ENCODE data around the gene ZNF282. TPM values are rescaled to one million over a fixed set of nuclear protein-coding genes. Genes with fewer than 3 reads are reported as not detected.

Gene ZNF282
- total RNA-seq, 1 experiment from 2014 or later: 39.0 TPM

- Histone ChIP-seq H3K56ac (ENCODE audit: insufficient read length, low read depth, low read length) (no peak overlapping the region), H2BK20ac (ENCODE audit: low read depth, low read length, poor library complexity, severe bottlenecking) (no peak overlapping the region), H2AFZ (ENCODE audit: low read length) (no peak overlapping the region), H3K27me3 (ENCODE audit: insufficient read depth, low read length) (no peaks in the 10 kb centered on the region), H3K23ac (ENCODE audit: insufficient read length, low read depth, low read length) (no peak overlapping the region), H2BK120ac (ENCODE audit: low read depth, low read length, poor library complexity, severe bottlenecking) (no peak overlapping the region), H2BK15ac (ENCODE audit: low read depth, low read length) (no peak overlapping the region), H4K91ac (ENCODE audit: insufficient read length, low read depth, low read length) (no peak overlapping the region), H3K4me1 (ENCODE audit: insufficient read depth, low read length) (no peaks in the 10 kb centered on the region), H3K4ac (ENCODE audit: low read depth, low read length) (no peak overlapping the region), H3K79me2 (ENCODE audit: insufficient read depth, low read length) (no peaks in the 10 kb centered on the region), H2AK5ac (ENCODE audit: insufficient read length, low read length) (no peak overlapping the region), H3K9ac (ENCODE audit: extremely low read depth, insufficient read length, low read length) (no peak overlapping the region), H3K9me3 (ENCODE audit: control insufficient read depth, low read depth, low read length) (no peaks in the 10 kb centered on the region), H2BK12ac (ENCODE audit: insufficient read length, low read depth, low read length) (no peak overlapping the region), H2BK5ac (ENCODE audit: insufficient read length, low read length) (no peak overlapping the region), H3K23me2 (ENCODE audit: insufficient read length, low read depth, low read length, poor library complexity, severe bottlenecking) (no peaks in the 10 kb centered on the region), H4K8ac (replicated peaks; ENCODE audit: insufficient read length, low read depth, low read length) (no peak overlapping the region), H3K79me1 (ENCODE audit: insufficient read depth, low read depth, low read length, poor library complexity, severe bottlenecking) (no peaks in the 10 kb centered on the region), H3T11ph (ENCODE audit: low read length) (no peak overlapping the region), H3K4me2 (ENCODE audit: insufficient read depth, insufficient read length, low read length) (no peak overlapping the region), H4K5ac (ENCODE audit: insufficient read length, low read depth, low read length) (no peak overlapping the region), H3K27ac (ENCODE audit: insufficient read length, low read depth, low read length) (no peak overlapping the region), H3K18ac (ENCODE audit: insufficient read length, low read depth, low read length) (no peak overlapping the region), H3K14ac (ENCODE audit: insufficient read depth, low read length) (no peak overlapping the region), H4K20me1 (ENCODE audit: control insufficient read depth, insufficient read depth, insufficient read length) (no peaks in the 10 kb centered on the region)
- TF ChIP-seq, protein P1, sequence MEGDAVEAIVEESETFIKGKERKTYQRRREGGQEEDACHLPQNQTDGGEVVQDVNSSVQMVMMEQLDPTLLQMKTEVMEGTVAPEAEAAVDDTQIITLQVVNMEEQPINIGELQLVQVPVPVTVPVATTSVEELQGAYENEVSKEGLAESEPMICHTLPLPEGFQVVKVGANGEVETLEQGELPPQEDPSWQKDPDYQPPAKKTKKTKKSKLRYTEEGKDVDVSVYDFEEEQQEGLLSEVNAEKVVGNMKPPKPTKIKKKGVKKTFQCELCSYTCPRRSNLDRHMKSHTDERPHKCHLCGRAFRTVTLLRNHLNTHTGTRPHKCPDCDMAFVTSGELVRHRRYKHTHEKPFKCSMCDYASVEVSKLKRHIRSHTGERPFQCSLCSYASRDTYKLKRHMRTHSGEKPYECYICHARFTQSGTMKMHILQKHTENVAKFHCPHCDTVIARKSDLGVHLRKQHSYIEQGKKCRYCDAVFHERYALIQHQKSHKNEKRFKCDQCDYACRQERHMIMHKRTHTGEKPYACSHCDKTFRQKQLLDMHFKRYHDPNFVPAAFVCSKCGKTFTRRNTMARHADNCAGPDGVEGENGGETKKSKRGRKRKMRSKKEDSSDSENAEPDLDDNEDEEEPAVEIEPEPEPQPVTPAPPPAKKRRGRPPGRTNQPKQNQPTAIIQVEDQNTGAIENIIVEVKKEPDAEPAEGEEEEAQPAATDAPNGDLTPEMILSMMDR (conservative IDR thresholded peaks at IDR 0.05): no peak
- H3K36me3 Mint-ChIP-seq (ENCODE audit: insufficient read depth in 1 of 3, low read depth in 3 of 3): peaks cover 55 to 95% (median 59%) of the 10 kb centered on the region in 3 experiments
- no peaks in the 10 kb centered on the region for H3K4me1 Mint-ChIP-seq
- H3K27me3 Mint-ChIP-seq (ENCODE audit: low read depth): no peaks in the 10 kb centered on the region
- no peaks in the 10 kb centered on the region; a peak in 1 of 5 replicates for H3K9me3 Mint-ChIP-seq
- WGBS (ENCODE audit: extremely low coverage, insufficient read length, low lambda C conversion rate): no CpG with 5 or more reads among the region's 2 CpGs
- no peak overlapping the region for H3K4me3 Mint-ChIP-seq
- DNase-seq: no peak
- peak overlapping the region in 1 of 3 experiments; percentile 60; a peak in 1 of 7 replicates for H3K27ac Mint-ChIP-seq
These were observed 20.2 kb upstream of the ZNF282 start for GRCh38 chr7:149175150-149175549.

Data from H9 (cell line).